Measurements from ENCODE around the gene VANGL2.

DNA sequence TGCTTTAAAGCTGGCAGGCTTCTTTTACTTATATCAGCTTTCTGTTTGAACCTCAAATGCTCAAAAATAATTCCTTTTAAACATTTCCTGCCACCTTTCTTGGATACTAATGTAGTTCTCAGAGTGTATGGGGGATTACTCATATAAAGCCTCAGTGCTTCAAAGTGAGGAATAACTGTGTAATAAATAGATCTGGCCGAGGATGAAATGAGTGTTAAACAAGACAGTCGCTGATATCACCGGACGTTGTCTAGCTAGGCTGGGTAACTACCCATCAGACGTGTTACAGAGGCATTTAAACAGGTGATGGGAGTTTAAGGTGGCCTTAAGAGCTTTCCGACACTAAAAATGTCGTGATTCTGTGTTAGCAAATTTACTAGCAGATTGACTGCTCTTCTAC is 53.1 kb downstream of the VANGL2 start:
- TF ChIP-seq, protein P1, sequence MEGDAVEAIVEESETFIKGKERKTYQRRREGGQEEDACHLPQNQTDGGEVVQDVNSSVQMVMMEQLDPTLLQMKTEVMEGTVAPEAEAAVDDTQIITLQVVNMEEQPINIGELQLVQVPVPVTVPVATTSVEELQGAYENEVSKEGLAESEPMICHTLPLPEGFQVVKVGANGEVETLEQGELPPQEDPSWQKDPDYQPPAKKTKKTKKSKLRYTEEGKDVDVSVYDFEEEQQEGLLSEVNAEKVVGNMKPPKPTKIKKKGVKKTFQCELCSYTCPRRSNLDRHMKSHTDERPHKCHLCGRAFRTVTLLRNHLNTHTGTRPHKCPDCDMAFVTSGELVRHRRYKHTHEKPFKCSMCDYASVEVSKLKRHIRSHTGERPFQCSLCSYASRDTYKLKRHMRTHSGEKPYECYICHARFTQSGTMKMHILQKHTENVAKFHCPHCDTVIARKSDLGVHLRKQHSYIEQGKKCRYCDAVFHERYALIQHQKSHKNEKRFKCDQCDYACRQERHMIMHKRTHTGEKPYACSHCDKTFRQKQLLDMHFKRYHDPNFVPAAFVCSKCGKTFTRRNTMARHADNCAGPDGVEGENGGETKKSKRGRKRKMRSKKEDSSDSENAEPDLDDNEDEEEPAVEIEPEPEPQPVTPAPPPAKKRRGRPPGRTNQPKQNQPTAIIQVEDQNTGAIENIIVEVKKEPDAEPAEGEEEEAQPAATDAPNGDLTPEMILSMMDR (IDR thresholded peaks at IDR 0.05), result no peak
- no peak for TF ChIP-seq POLR2A (IDR thresholded peaks at IDR 0.05)
